H1 (cell line): Measurements from ENCODE around the gene COL17A1.

ENCODE experiments used
- BRCA1 ChIP-seq: IDR thresholded peaks from 2 replicates; pipeline ENCODE4 v1.6.1; 2012; ENCODE audit warnings: low read depth, low read length, improper control_type of control experiment
- CHD1 ChIP-seq: IDR thresholded peaks from 2 replicates; pipeline ENCODE4 v1.6.1; 2012; ENCODE audit warnings: low read depth, low read length, improper control_type of control experiment
- CTCF ChIP-seq, 3 experiments: IDR thresholded peaks; 1 replicate in 2 of 3; 2 replicates in 1 of 3; pipeline versions ENCODE4 v1.5.1 to v1.6.1; 2011; ENCODE audit warnings: low read length in 3 of 3, mild to moderate bottlenecking in 3 of 3, inconsistent platforms in 2 of 3, low read depth in 1 of 3, moderate library complexity in 1 of 3; ENCODE audit not compliant: insufficient read depth in 1 of 3; ENCODE audit errors: control extremely low read depth in 1 of 3
- EP300 ChIP-seq, 2 experiments: IDR thresholded peaks; 1 replicate in 1 of 2; 2 replicates in 1 of 2; pipeline ENCODE4 v1.6.1; 2011 to 2012; ENCODE audit warnings: low read depth in 2 of 2, low read length in 2 of 2, mild to moderate bottlenecking in 2 of 2, borderline replicate concordance in 1 of 2, inconsistent platforms in 1 of 2, moderate library complexity in 1 of 2
- EZH2 ChIP-seq: fragments of 200-600 bp; sonication (generic); IDR thresholded peaks from 2 replicates; pipeline ENCODE4 v1.7.1; 2012; ENCODE audit warnings: low read depth, mild to moderate bottlenecking, moderate library complexity, low read length, inconsistent platforms; ENCODE audit not compliant: severe bottlenecking
- KDM5A ChIP-seq: fragments of 200-600 bp; IDR thresholded peaks from 2 replicates; pipeline ENCODE4 v1.7.1; 2012; ENCODE audit warnings: mild to moderate bottlenecking, low read length, inconsistent platforms, mixed read lengths
- NRF1 ChIP-seq: IDR thresholded peaks from 2 replicates; pipeline ENCODE4 v1.6.1; 2011; ENCODE audit warnings: mild to moderate bottlenecking, low read depth, low read length, improper control_type of control experiment
- POLR2A ChIP-seq, 2 experiments: IDR thresholded peaks; 1 replicate in 1 of 2; 2 replicates in 1 of 2; pipeline ENCODE4 v1.6.1; 2011; ENCODE audit warnings: low read depth in 2 of 2, low read length in 2 of 2, mild to moderate bottlenecking in 2 of 2; ENCODE audit errors: control extremely low read depth in 1 of 2
- POLR2AphosphoS5 ChIP-seq: IDR thresholded peaks from 2 replicates; pipeline ENCODE4 v1.6.1; 2011; ENCODE audit warnings: low read depth, low read length
- RAD21 ChIP-seq, 2 experiments: IDR thresholded peaks in 1 of 2; conservative IDR thresholded peaks in 1 of 2; 2 replicates each; pipeline ENCODE4 v1.6.1; 2011; ENCODE audit warnings: low read depth in 2 of 2, low read length in 2 of 2, improper control_type of control experiment in 1 of 2, inconsistent platforms in 1 of 2, mild to moderate bottlenecking in 1 of 2, moderate library complexity in 1 of 2
- SAP30 ChIP-seq: fragments of 300-600 bp; sonication (generic); IDR thresholded peaks from 2 replicates; pipeline ENCODE4 v1.7.1; 2012; ENCODE audit warnings: low read length, moderate library complexity, mild to moderate bottlenecking, inconsistent platforms; ENCODE audit not compliant: insufficient read depth, insufficient replicate concordance
- SIN3A ChIP-seq, 2 experiments: IDR thresholded peaks in 1 of 2; conservative IDR thresholded peaks in 1 of 2; 2 replicates each; pipeline ENCODE4 v1.6.1; 2011 to 2012; ENCODE audit warnings: low read length in 2 of 2, improper control_type of control experiment in 1 of 2, low read depth in 1 of 2, mild to moderate bottlenecking in 1 of 2
- SP1 ChIP-seq: IDR thresholded peaks from 2 replicates; pipeline ENCODE4 v1.6.1; 2011; ENCODE audit warnings: low read depth, low read length
- USF2 ChIP-seq: IDR thresholded peaks from 2 replicates; pipeline ENCODE4 v1.6.1; 2011; ENCODE audit warnings: low read length, improper control_type of control experiment

- TF ChIP-seq USF2 (no peak), SAP30 (no peak), POLR2A (IDR thresholded peaks at IDR 0.05; ENCODE audit: control extremely low read depth in 1 of 2, low read depth in 2 of 2, low read length in 2 of 2) (no peak), POLR2AphosphoS5 (no peak), RAD21 (IDR thresholded peaks at IDR 0.05 in 1 of 2, conservative IDR thresholded peaks at IDR 0.05 in 1 of 2; ENCODE audit: low read depth in 2 of 2, low read length in 2 of 2) (no peak), CTCF (IDR thresholded peaks at IDR 0.05; ENCODE audit: control extremely low read depth in 1 of 3, insufficient read depth in 1 of 3, low read depth in 1 of 3, low read length in 3 of 3) (no peak), EZH2 (no peak), BRCA1 (no peak), SIN3A (conservative IDR thresholded peaks at IDR 0.05 in 1 of 2, IDR thresholded peaks at IDR 0.05 in 1 of 2; ENCODE audit: low read depth in 1 of 2, low read length in 2 of 2) (no peak), CHD1 (no peak), SP1 (no peak), EP300 (IDR thresholded peaks at IDR 0.05; ENCODE audit: borderline replicate concordance in 1 of 2, low read depth in 2 of 2, low read length in 2 of 2) (no peak), KDM5A (no peak), NRF1 (no peak)
Measured at GRCh38 chr10:104040862-104041789, 44.6 kb downstream of the COL17A1 start.
